Neuronal stem cell (in vitro differentiated cells): ENCODE measurements around the gene MAD1L1.

Experiments used
- DNase-seq: peaks from one replicate; pipeline ENCODE4 v3.0.0-alpha.2; 2013; ENCODE audit warnings: low spot score
- H2AFZ ChIP-seq: one replicate; pipeline ENCODE4 v1.6.1; 2013; ENCODE audit warnings: mild to moderate bottlenecking, low read length, inconsistent platforms
- H2AK5ac ChIP-seq: 2 replicates; pipeline ENCODE4 v1.6.1; 2013; ENCODE audit warnings: low read depth, mild to moderate bottlenecking, inconsistent platforms, low read length, moderate library complexity, mixed read lengths
- H2BK120ac ChIP-seq: 2 replicates; pipeline ENCODE4 v1.6.1; 2013; ENCODE audit warnings: low read depth, mild to moderate bottlenecking, inconsistent platforms, low read length, moderate library complexity, mixed read lengths
- H2BK12ac ChIP-seq: one replicate; pipeline ENCODE4 v1.6.1; 2013; ENCODE audit warnings: low read length, inconsistent platforms
- H2BK15ac ChIP-seq: 2 replicates; pipeline ENCODE4 v1.6.1; 2013; ENCODE audit warnings: mild to moderate bottlenecking, low read length, inconsistent platforms, mixed read lengths
- H2BK5ac ChIP-seq: one replicate; pipeline ENCODE4 v1.6.1; 2013; ENCODE audit warnings: inconsistent platforms, mild to moderate bottlenecking, low read length, moderate library complexity
- H3K14ac ChIP-seq: one replicate; pipeline ENCODE4 v1.6.1; 2013; ENCODE audit warnings: low read length, inconsistent platforms
- H3K18ac ChIP-seq: 2 replicates; pipeline ENCODE4 v1.6.1; 2013; ENCODE audit warnings: low read length, inconsistent platforms
- H3K23ac ChIP-seq: 2 replicates; pipeline ENCODE4 v1.6.1; 2013; ENCODE audit warnings: low read depth, mild to moderate bottlenecking, mixed read lengths, low read length, inconsistent platforms; ENCODE audit not compliant: poor library complexity
- H3K27ac ChIP-seq: replicated peaks from 3 replicates; pipeline ENCODE4 v1.5.1; 2013; ENCODE audit warnings: low read length, inconsistent platforms
- H3K27me3 ChIP-seq, 3 experiments: 2 replicates each; pipeline ENCODE4 v1.6.1; 2013; ENCODE audit warnings: low read length in 3 of 3, mild to moderate bottlenecking in 2 of 3, inconsistent platforms in 1 of 3, low read depth in 1 of 3, mixed read lengths in 1 of 3, moderate library complexity in 1 of 3; ENCODE audit not compliant: control insufficient read depth in 3 of 3, insufficient read depth in 3 of 3
- H3K36me3 ChIP-seq, 2 donors: replicated peaks in 1 of 2; 2 replicates each; pipeline ENCODE4 v1.6.1; 2013; ENCODE audit warnings: low read length in 2 of 2; ENCODE audit not compliant: control insufficient read depth in 2 of 2, insufficient read depth in 2 of 2
- H3K4ac ChIP-seq: 2 replicates; pipeline ENCODE4 v1.6.1; 2013; ENCODE audit warnings: inconsistent platforms, mild to moderate bottlenecking, low read length, moderate library complexity
- H3K4me1 ChIP-seq, 2 donors: 1 replicate in 1 of 2; 2 replicates in 1 of 2; pipeline ENCODE4 v1.6.1; 2013; ENCODE audit warnings: low read length in 2 of 2, low read depth in 1 of 2; ENCODE audit not compliant: control insufficient read depth in 2 of 2, insufficient read depth in 1 of 2
- H3K4me2 ChIP-seq: one replicate; pipeline ENCODE4 v1.6.1; 2013; ENCODE audit warnings: mild to moderate bottlenecking, low read length, inconsistent platforms; ENCODE audit not compliant: insufficient read depth, poor library complexity, severe bottlenecking
- H3K4me3 ChIP-seq, 2 donors: 2 replicates each; pipeline ENCODE4 v1.5.1; 2013; ENCODE audit warnings: low read length in 2 of 2, mild to moderate bottlenecking in 2 of 2, inconsistent platforms in 1 of 2, moderate library complexity in 1 of 2
- H3K79me1 ChIP-seq: one replicate; pipeline ENCODE4 v1.6.1; 2013; ENCODE audit warnings: low read depth, mild to moderate bottlenecking, inconsistent platforms, low read length, moderate library complexity
- H3K9ac ChIP-seq: one replicate; pipeline ENCODE4 v1.6.1; 2013; ENCODE audit warnings: mild to moderate bottlenecking, low read depth, low read length, inconsistent platforms; ENCODE audit not compliant: poor library complexity
- H3K9me3 ChIP-seq, 2 donors: replicated peaks in 1 of 2; 2 replicates each; pipeline versions ENCODE3 to v1.6.1; 2013; ENCODE audit warnings: low read length in 2 of 2, mild to moderate bottlenecking in 2 of 2, inconsistent platforms in 1 of 2, low read depth in 1 of 2, mixed read lengths in 1 of 2, moderate library complexity in 1 of 2; ENCODE audit not compliant: control insufficient read depth in 2 of 2, insufficient read depth in 1 of 2
- H4K8ac ChIP-seq: one replicate; pipeline ENCODE4 v1.6.1; 2013; ENCODE audit warnings: low read depth, mild to moderate bottlenecking, inconsistent platforms, low read length, moderate library complexity
- H4K91ac ChIP-seq: one replicate; pipeline ENCODE4 v1.6.1; 2013; ENCODE audit warnings: low read length, low read depth, mild to moderate bottlenecking, inconsistent platforms; ENCODE audit not compliant: poor library complexity
- WGBS, 2 donors: extraction: QIAGEN DNeasy Blood & Tissue Kit; methylation state at CpG; one replicate each; pipeline ENCODE4 v1.1.7; 2013; ENCODE audit warnings: missing lambda C conversion rate in 2 of 2, mixed read lengths in 1 of 2; ENCODE audit not compliant: insufficient read length in 2 of 2, insufficient replicate concordance in 1 of 2; ENCODE audit errors: extremely low coverage in 2 of 2; 5-methylcytosine and 5-hydroxymethylcytosine counted together

Gene MAD1L1

GRCh38 chr7:2087744-2088143 is 145.0 kb downstream of the MAD1L1 start:
- H3K23ac ChIP-seq: no peak overlapping the region
- H3K36me3 ChIP-seq: peaks cover 1 to 6% of the 10 kb centered on the region in 2 donors
- no peak overlapping the region for H2BK5ac ChIP-seq
- H3K9me3 ChIP-seq: peaks cover 4% of the 10 kb centered on the region in 2 donors
- H2AK5ac ChIP-seq: no peak overlapping the region
- no peaks in the 10 kb centered on the region for H3K27me3 ChIP-seq
- H3K4me2 ChIP-seq: no peak overlapping the region
- H4K8ac ChIP-seq: peak overlapping the region; percentile 49
- DNase-seq: no peak
- H3K27ac ChIP-seq: no peak overlapping the region
- no CpG with 5 or more reads among the region's 11 CpGs for WGBS, 2 donors
- no peak overlapping the region for H3K9ac ChIP-seq
- peaks cover 8% of the 10 kb centered on the region for H3K79me1 ChIP-seq
- no peak overlapping the region for H4K91ac ChIP-seq
- peaks cover 0 to 5% of the 10 kb centered on the region in 2 donors for H3K4me1 ChIP-seq
- no peak overlapping the region for H2AFZ ChIP-seq
- no peak overlapping the region for H2BK12ac ChIP-seq
- H3K14ac ChIP-seq: no peak overlapping the region
- no peak overlapping the region for H2BK15ac ChIP-seq
- no peak overlapping the region for H3K4me3 ChIP-seq
- no peak overlapping the region for H3K18ac ChIP-seq
- H2BK120ac ChIP-seq: no peak overlapping the region
- no peak overlapping the region for H3K4ac ChIP-seq

DNA sequence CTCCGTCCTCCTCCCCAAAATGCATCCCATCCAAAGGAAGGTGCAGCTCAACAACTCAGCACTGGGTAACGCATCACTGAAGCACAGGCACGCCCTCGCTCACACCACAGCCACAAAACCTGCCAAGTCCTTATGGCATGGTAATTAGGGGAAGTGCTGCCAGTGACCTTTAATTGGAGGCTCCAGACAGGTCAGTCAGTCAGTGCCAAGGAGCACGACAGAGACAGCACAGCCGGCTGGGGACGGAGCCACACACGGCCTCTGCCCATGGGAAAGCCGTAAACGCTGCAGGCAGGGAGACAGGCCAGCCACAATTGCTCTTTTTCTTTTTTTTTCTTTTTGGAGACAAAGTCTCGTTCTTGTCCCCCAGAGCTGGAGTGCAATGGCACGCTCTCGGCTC is 146.5 kb downstream of the MAD1L1 start:
- no peaks in the 10 kb centered on the region for H3K9me3 ChIP-seq
- H3K27ac ChIP-seq: no peak overlapping the region
- no peak overlapping the region for H3K18ac ChIP-seq
- H4K91ac ChIP-seq: no peak overlapping the region
- H2BK15ac ChIP-seq: no peak overlapping the region
- WGBS, 2 donors: no CpG with 5 or more reads among the region's 13 CpGs
- H3K14ac ChIP-seq: no peak overlapping the region
- no peaks in the 10 kb centered on the region for H3K27me3 ChIP-seq
- no peak overlapping the region for H3K23ac ChIP-seq
- H3K9ac ChIP-seq: peak overlapping the region; percentile 30
- no peak overlapping the region for H4K8ac ChIP-seq
- peaks cover 9 to 12% of the 10 kb centered on the region in 2 donors for H3K4me1 ChIP-seq
- H3K4ac ChIP-seq: no peak overlapping the region
- no peak for DNase-seq
- H2BK12ac ChIP-seq: no peak overlapping the region
- no peak overlapping the region for H3K4me2 ChIP-seq
- peaks cover 0 to 6% of the 10 kb centered on the region in 2 donors for H3K36me3 ChIP-seq
- no peak overlapping the region for H2BK120ac ChIP-seq
- H2AFZ ChIP-seq: no peak overlapping the region
- peaks cover 8% of the 10 kb centered on the region for H3K79me1 ChIP-seq
- no peak overlapping the region for H2AK5ac ChIP-seq
- H3K4me3 ChIP-seq: no peak overlapping the region
- H2BK5ac ChIP-seq: no peak overlapping the region

DNA sequence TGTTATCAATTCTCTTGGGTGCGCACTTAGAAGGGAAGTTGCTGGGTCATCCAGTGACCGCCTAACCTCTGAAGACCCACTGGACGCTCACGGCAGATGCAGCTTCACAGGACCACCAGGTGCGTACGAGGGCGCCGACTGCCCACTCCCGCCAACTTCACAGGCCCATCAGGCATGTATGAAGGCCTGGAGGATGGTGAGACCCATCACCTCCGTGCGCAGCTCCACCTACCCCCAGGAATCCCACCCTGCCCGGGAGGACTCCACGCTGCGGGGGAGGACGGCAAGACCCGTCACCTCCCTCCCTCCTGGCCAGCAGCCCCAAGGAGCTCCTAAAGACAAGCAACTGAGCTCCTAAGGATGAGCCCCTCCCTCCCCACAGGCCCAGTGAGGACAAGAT is 146.9 kb downstream of the MAD1L1 start:
- Histone ChIP-seq H2BK5ac (no peak overlapping the region), H3K4me2 (no peak overlapping the region), H2BK12ac (no peak overlapping the region), H3K27me3 (no peaks in the 10 kb centered on the region), H3K9ac (no peak overlapping the region), H3K27ac (no peak overlapping the region), H3K4ac (no peak overlapping the region), H3K4me1 (peaks cover 10 to 12% of the 10 kb centered on the region in 2 donors), H4K91ac (no peak overlapping the region), H3K4me3 (no peak overlapping the region), H3K18ac (no peak overlapping the region), H2AK5ac (no peak overlapping the region), H2AFZ (no peak overlapping the region), H3K23ac (no peak overlapping the region), H2BK15ac (no peak overlapping the region), H3K14ac (peak overlapping the region; percentile 59), H3K79me1 (peaks cover 9% of the 10 kb centered on the region), H2BK120ac (no peak overlapping the region), H3K36me3 (peaks cover 0 to 6% of the 10 kb centered on the region in 2 donors), H3K9me3 (no peaks in the 10 kb centered on the region), H4K8ac (no peak overlapping the region)
- no peak for DNase-seq
- WGBS, 2 donors: no CpG with 5 or more reads among the region's 16 CpGs

GRCh38 chr7:2084781-2085505 is 147.8 kb downstream of the MAD1L1 start:
- H3K4me3 ChIP-seq: no peak overlapping the region
- peak overlapping the region; percentile 11 for H3K18ac ChIP-seq
- H3K4me1 ChIP-seq: peaks cover 11 to 15% of the 10 kb centered on the region in 2 donors
- no peak overlapping the region for H2BK120ac ChIP-seq
- H3K27ac ChIP-seq: no peak overlapping the region
- no peak overlapping the region for H4K91ac ChIP-seq
- no peak overlapping the region for H3K14ac ChIP-seq
- no peaks in the 10 kb centered on the region for H3K27me3 ChIP-seq
- H2BK15ac ChIP-seq: no peak overlapping the region
- WGBS, 2 donors: no CpG with 5 or more reads among the region's 25 CpGs
- H3K4ac ChIP-seq: no peak overlapping the region
- peaks cover 0 to 4% of the 10 kb centered on the region in 2 donors for H3K36me3 ChIP-seq
- H2BK12ac ChIP-seq: no peak overlapping the region
- no peaks in the 10 kb centered on the region for H3K9me3 ChIP-seq
- H3K4me2 ChIP-seq: no peak overlapping the region
- H2AFZ ChIP-seq: no peak overlapping the region
- DNase-seq: no peak
- H3K23ac ChIP-seq: peak overlapping the region; percentile 65
- peaks cover 10% of the 10 kb centered on the region for H3K79me1 ChIP-seq
- no peak overlapping the region for H2BK5ac ChIP-seq
- H3K9ac ChIP-seq: no peak overlapping the region
- peak overlapping the region; percentile 10 for H2AK5ac ChIP-seq
- no peak overlapping the region for H4K8ac ChIP-seq
